WTC11 (cell line): ENCODE results near the gene MLF2. TPM values are rescaled to one million over a fixed set of nuclear protein-coding genes. Genes with fewer than 3 reads are reported as not detected.

Experiments used
- ATAC-seq: fragments of 200-7000 bp; cut with Tn5 transposase; 2 replicates; pipeline ENCODE4 v1.10.0; 2021; ENCODE audit warnings: mild to moderate bottlenecking, moderate library complexity
- CTCF ChIA-PET: fragments of 300-600 bp; sonication (Branson Sonifier 250); formaldehyde crosslinking; loops from one replicate; lab custom pipeline; 2021; ENCODE audit warnings: antibody characterized with exemption; lab: Charles Lee
- POLR2A ChIA-PET: fragments of 350-600 bp; sonication (Branson Sonifier 250); formaldehyde crosslinking; loops from one replicate; lab custom pipeline; 2021; ENCODE audit warnings: antibody characterized with exemption; lab: Charles Lee
- DNase-seq: peaks from one replicate; pipeline ENCODE4 v3.0.0; 2021; ENCODE audit warnings: low spot score
- H3K27ac Mint-ChIP-seq: 2 replicates; pipeline ENCODE4 v1.8.0; 2021; ENCODE audit warnings: mixed read lengths
- H3K27me3 Mint-ChIP-seq: 2 replicates; pipeline ENCODE4 v1.8.0; 2021; ENCODE audit warnings: low read depth, mild to moderate bottlenecking, moderate library complexity, mixed read lengths
- H3K36me3 Mint-ChIP-seq: 2 replicates; pipeline ENCODE4 v1.8.0; 2021; ENCODE audit warnings: mixed read lengths
- H3K4me1 Mint-ChIP-seq: 2 replicates; pipeline ENCODE4 v1.8.0; 2022; ENCODE audit warnings: mixed read lengths
- H3K4me3 Mint-ChIP-seq: 2 replicates; pipeline ENCODE4 v1.8.0; 2021; ENCODE audit warnings: mild to moderate bottlenecking, moderate library complexity, mixed read lengths
- H3K9me3 Mint-ChIP-seq: 2 replicates; pipeline ENCODE4 v1.8.0; 2021; ENCODE audit warnings: mixed read lengths
- ATF6 ChIP-seq: sonication (generic); formaldehyde crosslinking; IDR thresholded peaks from 2 replicates; pipeline ENCODE4 v1.8.1; 2023; ENCODE audit warnings: mild to moderate bottlenecking, missing genetic modification reagents
- E2F1 ChIP-seq: sonication (generic); formaldehyde crosslinking; IDR thresholded peaks from 2 replicates; pipeline ENCODE4 v1.8.0; 2022; ENCODE audit warnings: mild to moderate bottlenecking, missing genetic modification reagents
- FOXP1 ChIP-seq: sonication (generic); formaldehyde crosslinking; IDR thresholded peaks from 2 replicates; pipeline ENCODE4 v1.8.0; 2022; ENCODE audit warnings: missing genetic modification reagents, mild to moderate bottlenecking, moderate library complexity, borderline replicate concordance
- HMGXB4 ChIP-seq: sonication (generic); formaldehyde crosslinking; IDR thresholded peaks from 2 replicates; pipeline ENCODE4 v1.8.1; 2023; ENCODE audit warnings: mild to moderate bottlenecking, moderate library complexity, missing genetic modification reagents
- IRF2 ChIP-seq: sonication (generic); formaldehyde crosslinking; IDR thresholded peaks from 2 replicates; pipeline ENCODE4 v1.8.0; 2022; ENCODE audit warnings: low read depth, missing genetic modification reagents, borderline replicate concordance
- JAZF1 ChIP-seq: fragments of 250-450 bp; sonication (Bioruptor Pico); IDR thresholded peaks from 2 replicates; pipeline ENCODE4 v1.9.0; 2021; ENCODE audit warnings: moderate library complexity, mild to moderate bottlenecking, inconsistent platforms
- JUN ChIP-seq: sonication (generic); formaldehyde crosslinking; IDR thresholded peaks from 2 replicates; pipeline ENCODE4 v1.8.0; 2023; ENCODE audit warnings: mild to moderate bottlenecking, missing genetic modification reagents
- NFE2L1 ChIP-seq: sonication (generic); formaldehyde crosslinking; IDR thresholded peaks from 2 replicates; pipeline ENCODE4 v1.8.1; 2023; ENCODE audit warnings: missing genetic modification reagents
- NR2C2 ChIP-seq: sonication (generic); formaldehyde crosslinking; IDR thresholded peaks from 2 replicates; pipeline ENCODE4 v1.8.0; 2022; ENCODE audit warnings: mild to moderate bottlenecking, missing genetic modification reagents
- PRRX2 ChIP-seq: fragments of 250-450 bp; sonication (Bioruptor Pico); IDR thresholded peaks from 2 replicates; pipeline ENCODE4 v1.8.0; 2021; ENCODE audit warnings: mild to moderate bottlenecking
- ZNF121 ChIP-seq: sonication (generic); formaldehyde crosslinking; IDR thresholded peaks from 2 replicates; pipeline ENCODE4 v1.8.0; 2023; ENCODE audit warnings: missing genetic modification reagents
- ZNF219 ChIP-seq: sonication (generic); formaldehyde crosslinking; IDR thresholded peaks from 2 replicates; pipeline ENCODE4 v1.8.0; 2023; ENCODE audit warnings: missing genetic modification reagents, mild to moderate bottlenecking, borderline replicate concordance
- ZNF232 ChIP-seq: sonication (generic); formaldehyde crosslinking; IDR thresholded peaks from 2 replicates; pipeline ENCODE4 v1.8.0; 2022; ENCODE audit warnings: mild to moderate bottlenecking, missing genetic modification reagents
- ZNF423 ChIP-seq: fragments of 250-450 bp; sonication (Bioruptor Pico); IDR thresholded peaks from 2 replicates; pipeline ENCODE4 v2.1.2; 2022; ENCODE audit warnings: mild to moderate bottlenecking, moderate library complexity
- ZNF425 ChIP-seq: fragments of 250-450 bp; sonication (Bioruptor Pico); conservative IDR thresholded peaks from 2 replicates; pipeline ENCODE4 v1.9.0; 2021; ENCODE audit warnings: mild to moderate bottlenecking
- total RNA-seq: library from RNA; stranded (reverse); gene quantifications from 3 replicates; pipeline ENCODE4 v1.2.3, GENCODE V29; 2021
- TF ChIP-seq, protein P1 (sequence below): sonication (generic); formaldehyde crosslinking; IDR thresholded peaks from 2 replicates; pipeline ENCODE4 v1.8.1; 2023; ENCODE audit warnings: mild to moderate bottlenecking, missing genetic modification reagents, borderline replicate concordance
- TF ChIP-seq, protein P2 (sequence below): fragments of 250-450 bp; sonication (Bioruptor Pico); IDR thresholded peaks from 2 replicates; pipeline ENCODE4 v1.9.0; 2021; ENCODE audit warnings: mild to moderate bottlenecking

MLF2 gene
- total RNA-seq, 1 experiment from 2014 or later, result 236 TPM

GRCh38 chr12:6699259-6699988, 53.5 kb downstream of the MLF2 start (continued):
- TF ChIP-seq JAZF1 (CRISPR knock-in tag), result no peak

DNA sequence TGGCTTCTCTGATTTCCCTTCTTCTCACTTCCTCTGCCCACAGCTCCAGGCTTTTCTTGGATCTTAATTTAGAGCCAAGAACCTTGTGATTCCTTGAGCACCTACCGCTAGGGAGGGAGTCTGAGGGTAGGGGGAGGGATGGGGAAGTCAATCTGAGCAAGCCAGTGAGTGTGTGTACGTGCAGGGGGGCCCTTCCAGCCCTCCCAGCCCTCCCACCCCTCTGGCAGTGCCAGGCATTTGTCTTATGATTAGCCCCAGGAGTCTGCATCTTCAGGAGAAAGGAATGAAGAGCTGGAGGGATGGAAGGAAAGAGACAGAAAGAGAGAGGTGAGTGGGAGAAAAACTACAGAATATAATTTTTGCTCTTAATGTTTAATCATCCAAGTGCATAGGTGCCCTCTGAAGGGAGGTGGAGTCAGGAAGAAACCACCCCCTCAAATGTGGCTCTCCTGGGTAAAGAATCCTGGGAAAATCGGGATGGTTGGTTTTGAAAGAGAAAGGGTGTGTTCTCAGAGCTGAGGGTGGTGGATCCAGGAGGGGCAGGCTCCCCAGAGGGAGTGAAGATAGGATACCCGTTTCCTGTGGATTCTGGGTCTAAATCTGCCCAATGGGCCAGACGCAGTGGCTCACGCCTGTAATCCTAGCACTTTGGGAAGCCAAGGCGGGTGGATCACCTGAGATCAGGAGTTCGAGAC, 54.4 kb downstream of the MLF2 start:
- TF ChIP-seq HMGXB4 (CRISPR knock-in tag), result no peak
- TF ChIP-seq NR2C2, result no peak
- TF ChIP-seq, protein P1, sequence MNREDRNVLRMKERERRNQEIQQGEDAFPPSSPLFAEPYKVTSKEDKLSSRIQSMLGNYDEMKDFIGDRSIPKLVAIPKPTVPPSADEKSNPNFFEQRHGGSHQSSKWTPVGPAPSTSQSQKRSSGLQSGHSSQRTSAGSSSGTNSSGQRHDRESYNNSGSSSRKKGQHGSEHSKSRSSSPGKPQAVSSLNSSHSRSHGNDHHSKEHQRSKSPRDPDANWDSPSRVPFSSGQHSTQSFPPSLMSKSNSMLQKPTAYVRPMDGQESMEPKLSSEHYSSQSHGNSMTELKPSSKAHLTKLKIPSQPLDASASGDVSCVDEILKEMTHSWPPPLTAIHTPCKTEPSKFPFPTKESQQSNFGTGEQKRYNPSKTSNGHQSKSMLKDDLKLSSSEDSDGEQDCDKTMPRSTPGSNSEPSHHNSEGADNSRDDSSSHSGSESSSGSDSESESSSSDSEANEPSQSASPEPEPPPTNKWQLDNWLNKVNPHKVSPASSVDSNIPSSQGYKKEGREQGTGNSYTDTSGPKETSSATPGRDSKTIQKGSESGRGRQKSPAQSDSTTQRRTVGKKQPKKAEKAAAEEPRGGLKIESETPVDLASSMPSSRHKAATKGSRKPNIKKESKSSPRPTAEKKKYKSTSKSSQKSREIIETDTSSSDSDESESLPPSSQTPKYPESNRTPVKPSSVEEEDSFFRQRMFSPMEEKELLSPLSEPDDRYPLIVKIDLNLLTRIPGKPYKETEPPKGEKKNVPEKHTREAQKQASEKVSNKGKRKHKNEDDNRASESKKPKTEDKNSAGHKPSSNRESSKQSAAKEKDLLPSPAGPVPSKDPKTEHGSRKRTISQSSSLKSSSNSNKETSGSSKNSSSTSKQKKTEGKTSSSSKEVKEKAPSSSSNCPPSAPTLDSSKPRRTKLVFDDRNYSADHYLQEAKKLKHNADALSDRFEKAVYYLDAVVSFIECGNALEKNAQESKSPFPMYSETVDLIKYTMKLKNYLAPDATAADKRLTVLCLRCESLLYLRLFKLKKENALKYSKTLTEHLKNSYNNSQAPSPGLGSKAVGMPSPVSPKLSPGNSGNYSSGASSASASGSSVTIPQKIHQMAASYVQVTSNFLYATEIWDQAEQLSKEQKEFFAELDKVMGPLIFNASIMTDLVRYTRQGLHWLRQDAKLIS (CRISPR knock-in tag), result no peak
- TF ChIP-seq FOXP1 (CRISPR knock-in tag), result no peak
- TF ChIP-seq ZNF219, result no peak
- TF ChIP-seq PRRX2, result no peak
- no peak for TF ChIP-seq IRF2 (CRISPR knock-in tag)
- TF ChIP-seq ZNF232, result no peak
- TF ChIP-seq, protein P2, sequence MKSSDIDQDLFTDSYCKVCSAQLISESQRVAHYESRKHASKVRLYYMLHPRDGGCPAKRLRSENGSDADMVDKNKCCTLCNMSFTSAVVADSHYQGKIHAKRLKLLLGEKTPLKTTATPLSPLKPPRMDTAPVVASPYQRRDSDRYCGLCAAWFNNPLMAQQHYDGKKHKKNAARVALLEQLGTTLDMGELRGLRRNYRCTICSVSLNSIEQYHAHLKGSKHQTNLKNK (CRISPR knock-in tag), result no peak
- no peak for TF ChIP-seq ZNF121
- no peak for TF ChIP-seq ZNF425
- no peak for TF ChIP-seq NFE2L1 (CRISPR knock-in tag)
- no peak for TF ChIP-seq E2F1 (CRISPR knock-in tag)
- TF ChIP-seq JAZF1 (CRISPR knock-in tag), result no peak
- TF ChIP-seq JUN (CRISPR knock-in tag), result no peak
- TF ChIP-seq ZNF423, result no peak
- no peak for TF ChIP-seq ATF6 (CRISPR knock-in tag)
- no peaks in the 10 kb centered on the region for H3K9me3 Mint-ChIP-seq
- ChIA-PET CTCF (interaction anchor here (0.5 to 3.1 kb wide), 17 partner anchors 9 to 128 kb away, joined by 3 to 49 read pairs (median 4); partner anchors contain the start of genes CD4, COPS7A, GPR162 and LPAR5), POLR2A (interaction anchor here (1.0 to 1.7 kb wide), 2 partner anchors 9 kb away, joined by 4 to 7 read pairs; partner anchors contain the start of gene ZNF384)
- H3K4me3 Mint-ChIP-seq, result peak overlapping the region; percentile 83
- H3K4me1 Mint-ChIP-seq, result peaks cover 28% of the 10 kb centered on the region
- H3K36me3 Mint-ChIP-seq, result no peaks in the 10 kb centered on the region
- DNase-seq, result no peak
- ATAC-seq, result no peak
- H3K27ac Mint-ChIP-seq, result no peak overlapping the region; the same call in 1 of the 2 replicates
- peaks cover 50% of the 10 kb centered on the region for H3K27me3 Mint-ChIP-seq
